Activated effector memory CD4-positive, alpha-beta T cell treated with Interleukin-2 at 50 U/mL for 16 hours (primary cell): ENCODE data around the gene OR14C36.
"Not testable (repeated sequence)": the region's sequence is repeated elsewhere in the genome, so short reads cannot be mapped to it uniquely, and the experiment has no call there.

Experiments used
- DNase-seq: peaks from one replicate; pipeline ENCODE4 v3.0.0-alpha.2; 2020

Gene OR14C36

GRCh38 chr1:248348475-248348874, at the start of gene OR14C36:
OR14C36 (plus strand) TSS chr1:248348775; CDS start chr1:248348775, 0 bp downstream.
- no peak for DNase-seq

GRCh38 chr1:248303324-248303723, 45.3 kb upstream of the OR14C36 start, which contains the start of gene OR2T12:
OR2T12 (minus strand) TSS chr1:248303424; CDS start chr1:248295578, 7,846 bp downstream.
- no peak for DNase-seq

GRCh38 chr1:248305672-248306071, 42.9 kb upstream of the OR14C36 start:
- DNase-seq: not testable (repeated sequence)

- DNase-seq: no peak
These were observed 42.5 kb upstream of the OR14C36 start for GRCh38 chr1:248306103-248306502.

- not testable (repeated sequence) for DNase-seq
These were observed 41.8 kb upstream of the OR14C36 start for GRCh38 chr1:248306740-248307139.

GRCh38 chr1:248316796-248317195, 31.8 kb upstream of the OR14C36 start:
- DNase-seq: no peak

GRCh38 chr1:248324468-248324867, 24.1 kb upstream of the OR14C36 start, which contains the start of gene OR2M7:
OR2M7 (minus strand) TSS chr1:248324568; CDS start chr1:248324568, 0 bp downstream.
- DNase-seq: no peak

GRCh38 chr1:248343451-248343850, 5.1 kb upstream of the OR14C36 start:
- DNase-seq: no peak

GRCh38 chr1:248359415-248359814, 10.8 kb downstream of the OR14C36 start:
- DNase-seq: no peak

GRCh38 chr1:248361121-248361715, 12.6 kb downstream of the OR14C36 start, which contains the start of gene OR2T4:
OR2T4 (plus strand) TSS chr1:248361665; CDS start chr1:248361665, 0 bp downstream.
- DNase-seq: no peak

GRCh38 chr1:248366609-248367008, 18.0 kb downstream of the OR14C36 start:
- no peak for DNase-seq

- no peak for DNase-seq
These were observed 23.8 kb downstream of the OR14C36 start for GRCh38 chr1:248372394-248372793.

GRCh38 chr1:248373761-248374160, 25.2 kb downstream of the OR14C36 start:
- no peak for DNase-seq

GRCh38 chr1:248375446-248375845, 26.9 kb downstream of the OR14C36 start, which contains the start of gene OR2T6:
OR2T6 (plus strand) TSS chr1:248375746; CDS start chr1:248387609, 11,863 bp downstream.
- DNase-seq: no peak

- DNase-seq: no peak
These were observed 28.3 kb downstream of the OR14C36 start for GRCh38 chr1:248376916-248377315.

- DNase-seq: no peak
These were observed 32.3 kb downstream of the OR14C36 start for GRCh38 chr1:248380854-248381253.

GRCh38 chr1:248388426-248388825, 39.9 kb downstream of the OR14C36 start:
- no peak for DNase-seq

GRCh38 chr1:248393050-248393449, 44.5 kb downstream of the OR14C36 start:
- no peak for DNase-seq
